Measurements from ENCODE around the gene KBTBD12. TPM values are rescaled to one million over a fixed set of nuclear protein-coding genes. Genes with fewer than 3 reads are reported as not detected.

Gene KBTBD12
- total and polyA plus RNA-seq, 2 donors (not counting 1 experiment from before 2014, with no cell fraction given), result not detected

DNA sequence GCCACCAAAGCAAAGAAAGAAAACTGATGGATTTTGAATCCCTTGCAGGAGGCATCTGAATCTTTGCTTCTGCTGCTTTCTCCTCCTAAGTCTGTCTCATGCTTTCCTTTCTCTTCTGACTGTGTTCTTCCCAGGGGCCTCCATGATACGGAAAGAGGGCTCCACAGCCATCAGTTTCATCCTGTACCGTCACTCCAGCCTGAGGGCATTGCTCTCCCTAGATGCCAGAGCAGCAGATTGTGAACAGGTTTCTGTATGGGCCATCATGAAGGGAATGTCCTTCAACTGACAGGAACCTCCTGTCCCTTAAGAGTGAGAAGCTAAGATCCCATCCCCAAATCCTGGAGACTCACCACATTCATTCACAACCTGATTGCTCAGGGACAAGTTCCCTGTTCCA is 59.2 kb downstream of the KBTBD12 start:
- Histone ChIP-seq H3K79me2 (ENCODE audit: control insufficient read depth, insufficient read depth, low read length) (no peaks in the 10 kb centered on the region), H3K4me1 (ENCODE audit: control insufficient read depth, extremely low read depth, insufficient read depth, low read length) (no peaks in the 10 kb centered on the region), H3K9ac (ENCODE audit: insufficient read depth, low read length) (no peak overlapping the region), H2AFZ (ENCODE audit: low read length) (no peak overlapping the region), H3K36me3 (ENCODE audit: control insufficient read depth, insufficient read depth, low read length) (no peaks in the 10 kb centered on the region), H3K9me3 (ENCODE audit: control insufficient read depth, insufficient read depth, low read depth, low read length) (no peaks in the 10 kb centered on the region), H3K27ac (ENCODE audit: insufficient read depth, low read length) (no peak overlapping the region), H3K4me3 (replicated peaks in 1 of 4; ENCODE audit: control extremely low read depth in 1 of 4, insufficient read depth in 1 of 4, low read depth in 3 of 4, low read length in 4 of 4) (no peak overlapping the region), H4K20me1 (ENCODE audit: control insufficient read depth, extremely low read depth, insufficient read depth, low read length) (no peaks in the 10 kb centered on the region), H3K27me3 (ENCODE audit: control insufficient read depth, insufficient read depth, low read length) (peaks cover 7% of the 10 kb centered on the region), H3K4me2 (ENCODE audit: extremely low read depth, insufficient read depth, low read length) (no peak overlapping the region)
- DNase-seq (ENCODE audit: low read depth in 2 of 2), result no peak
- TF ChIP-seq, protein P1, sequence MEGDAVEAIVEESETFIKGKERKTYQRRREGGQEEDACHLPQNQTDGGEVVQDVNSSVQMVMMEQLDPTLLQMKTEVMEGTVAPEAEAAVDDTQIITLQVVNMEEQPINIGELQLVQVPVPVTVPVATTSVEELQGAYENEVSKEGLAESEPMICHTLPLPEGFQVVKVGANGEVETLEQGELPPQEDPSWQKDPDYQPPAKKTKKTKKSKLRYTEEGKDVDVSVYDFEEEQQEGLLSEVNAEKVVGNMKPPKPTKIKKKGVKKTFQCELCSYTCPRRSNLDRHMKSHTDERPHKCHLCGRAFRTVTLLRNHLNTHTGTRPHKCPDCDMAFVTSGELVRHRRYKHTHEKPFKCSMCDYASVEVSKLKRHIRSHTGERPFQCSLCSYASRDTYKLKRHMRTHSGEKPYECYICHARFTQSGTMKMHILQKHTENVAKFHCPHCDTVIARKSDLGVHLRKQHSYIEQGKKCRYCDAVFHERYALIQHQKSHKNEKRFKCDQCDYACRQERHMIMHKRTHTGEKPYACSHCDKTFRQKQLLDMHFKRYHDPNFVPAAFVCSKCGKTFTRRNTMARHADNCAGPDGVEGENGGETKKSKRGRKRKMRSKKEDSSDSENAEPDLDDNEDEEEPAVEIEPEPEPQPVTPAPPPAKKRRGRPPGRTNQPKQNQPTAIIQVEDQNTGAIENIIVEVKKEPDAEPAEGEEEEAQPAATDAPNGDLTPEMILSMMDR (conservative IDR thresholded peaks at IDR 0.05 in 1 of 2, IDR thresholded peaks at IDR 0.05 in 1 of 2; ENCODE audit: low read depth in 1 of 2, low read length in 2 of 2), result no peak
- TF ChIP-seq EZH2 (IDR thresholded peaks at IDR 0.05; ENCODE audit: low read length, missing control alignments), result no peak

DNA sequence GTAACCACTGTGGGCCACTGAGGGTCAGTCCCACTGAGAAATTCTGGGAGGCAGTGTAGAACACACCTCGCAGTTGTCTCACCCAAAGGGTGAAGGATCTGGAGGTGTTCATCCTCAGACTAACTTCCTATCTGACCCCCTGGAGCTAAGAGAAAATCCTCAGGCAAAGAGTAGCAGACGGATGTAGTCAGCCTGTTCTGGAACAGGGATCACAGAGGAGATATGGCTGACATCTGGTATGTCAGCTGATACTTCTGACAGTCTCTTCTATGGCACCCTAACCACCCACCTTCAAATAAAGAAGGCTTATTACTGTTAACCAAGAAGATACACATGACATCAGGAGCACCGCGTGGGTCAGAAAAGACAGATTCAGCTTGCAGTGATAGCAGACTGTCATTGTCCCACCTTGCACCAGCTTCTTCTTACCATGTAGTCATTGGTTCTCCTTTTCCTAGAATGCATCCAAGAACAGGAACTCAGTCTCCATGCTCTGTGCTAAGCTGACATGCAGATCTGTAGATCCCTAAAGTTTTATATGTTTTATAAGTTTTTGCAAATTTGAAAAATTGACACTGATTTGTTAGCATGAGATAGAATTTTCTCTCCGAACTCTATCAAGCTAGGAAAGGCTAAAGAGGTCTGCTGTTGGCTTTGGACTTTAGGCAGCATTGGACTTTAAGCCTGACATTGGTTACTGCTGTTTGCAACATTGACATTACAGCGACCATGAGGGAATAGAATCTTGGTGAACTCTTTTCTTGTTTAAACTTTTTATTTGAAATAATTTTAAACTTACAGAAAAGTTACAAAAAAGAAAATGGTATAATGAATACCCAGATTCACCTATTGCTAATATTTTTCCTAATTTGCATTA is 60.4 kb downstream of the KBTBD12 start:
- H3K36me3 ChIP-seq (ENCODE audit: control insufficient read depth, insufficient read depth, low read length), result no peaks in the 10 kb centered on the region
- no peak for TF ChIP-seq EZH2 (IDR thresholded peaks at IDR 0.05; ENCODE audit: low read length, missing control alignments)
- TF ChIP-seq, protein P1 (conservative IDR thresholded peaks at IDR 0.05 in 1 of 2, IDR thresholded peaks at IDR 0.05 in 1 of 2; ENCODE audit: low read depth in 1 of 2, low read length in 2 of 2), result no peak

DNA sequence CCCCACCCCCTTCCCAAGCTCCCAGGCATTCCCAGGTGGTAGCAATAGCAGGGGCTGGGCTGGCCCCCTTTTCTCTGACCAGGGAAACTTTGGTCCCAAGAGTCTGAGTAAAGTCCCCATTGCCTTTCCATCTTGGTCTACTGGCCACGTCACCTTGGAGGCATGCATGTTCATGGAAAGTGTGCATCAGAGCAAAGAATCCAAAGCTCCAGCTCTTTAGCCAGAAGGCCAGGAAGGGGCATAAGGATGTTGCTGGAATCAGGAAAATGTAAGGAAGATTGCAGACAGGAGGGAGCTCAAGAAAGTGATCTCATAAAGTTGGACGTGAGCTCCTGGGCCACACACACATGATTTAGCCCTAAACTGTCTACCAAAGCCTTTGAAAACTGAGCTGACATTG is 63.6 kb downstream of the KBTBD12 start:
- peak in 1 of 2 donors; percentile 6 for DNase-seq (ENCODE audit: low read depth in 2 of 2)
- TF ChIP-seq EZH2 (IDR thresholded peaks at IDR 0.05; ENCODE audit: low read length, missing control alignments), result no peak
- TF ChIP-seq, protein P1 (conservative IDR thresholded peaks at IDR 0.05 in 1 of 2, IDR thresholded peaks at IDR 0.05 in 1 of 2; ENCODE audit: low read depth in 1 of 2, low read length in 2 of 2), result no peak

More for the DNA sequence above, 60.4 kb downstream of the KBTBD12 start:
- Histone ChIP-seq H3K27ac (ENCODE audit: insufficient read depth, low read length) (no peak overlapping the region), H3K4me2 (ENCODE audit: extremely low read depth, insufficient read depth, low read length) (no peak overlapping the region), H3K9me3 (ENCODE audit: control insufficient read depth, insufficient read depth, low read depth, low read length) (no peaks in the 10 kb centered on the region), H3K27me3 (ENCODE audit: control insufficient read depth, insufficient read depth, low read length) (peaks cover 7% of the 10 kb centered on the region), H3K79me2 (ENCODE audit: control insufficient read depth, insufficient read depth, low read length) (no peaks in the 10 kb centered on the region), H2AFZ (ENCODE audit: low read length) (no peak overlapping the region), H3K4me3 (replicated peaks in 1 of 4; ENCODE audit: control extremely low read depth in 1 of 4, insufficient read depth in 1 of 4, low read depth in 3 of 4, low read length in 4 of 4) (no peak overlapping the region), H3K9ac (ENCODE audit: insufficient read depth, low read length) (no peak overlapping the region), H4K20me1 (ENCODE audit: control insufficient read depth, extremely low read depth, insufficient read depth, low read length) (no peaks in the 10 kb centered on the region), H3K4me1 (ENCODE audit: control insufficient read depth, extremely low read depth, insufficient read depth, low read length) (no peaks in the 10 kb centered on the region)
- no peak for DNase-seq (ENCODE audit: low read depth in 2 of 2)

More for the DNA sequence above, 63.6 kb downstream of the KBTBD12 start:
- Histone ChIP-seq H2AFZ (ENCODE audit: low read length) (no peak overlapping the region), H3K9me3 (ENCODE audit: control insufficient read depth, insufficient read depth, low read depth, low read length) (no peaks in the 10 kb centered on the region), H3K79me2 (ENCODE audit: control insufficient read depth, insufficient read depth, low read length) (no peaks in the 10 kb centered on the region), H3K9ac (ENCODE audit: insufficient read depth, low read length) (no peak overlapping the region), H3K27ac (ENCODE audit: insufficient read depth, low read length) (no peak overlapping the region), H3K27me3 (ENCODE audit: control insufficient read depth, insufficient read depth, low read length) (peaks cover 7% of the 10 kb centered on the region), H3K4me2 (ENCODE audit: extremely low read depth, insufficient read depth, low read length) (no peak overlapping the region), H3K36me3 (ENCODE audit: control insufficient read depth, insufficient read depth, low read length) (no peaks in the 10 kb centered on the region), H3K4me1 (ENCODE audit: control insufficient read depth, extremely low read depth, insufficient read depth, low read length) (no peaks in the 10 kb centered on the region), H4K20me1 (ENCODE audit: control insufficient read depth, extremely low read depth, insufficient read depth, low read length) (no peaks in the 10 kb centered on the region), H3K4me3 (replicated peaks in 1 of 4; ENCODE audit: control extremely low read depth in 1 of 4, insufficient read depth in 1 of 4, low read depth in 3 of 4, low read length in 4 of 4) (no peak overlapping the region)

Data from fibroblast of lung (primary cell).